ENCODE results near the gene PAX2. TPM values are rescaled to one million over a fixed set of nuclear protein-coding genes. Genes with fewer than 3 reads are reported as not detected.
A peak's percentile ranks its signal among the peaks of the same experiment; 100 is the strongest.

The PAX2 gene
- total RNA-seq, 1 donor from 2014 or later = not detected

GRCh38 chr10:100824886-100825285 is 79.5 kb downstream of the PAX2 start:
- no peaks in the 10 kb centered on the region for H3K9me3 ChIP-seq
- no peak overlapping the region for H3K4me3 ChIP-seq
- H3K4me1 ChIP-seq = peaks cover 9 to 24% of the 10 kb centered on the region in 2 donors
- peak in 1 of 2 donors; percentile 45 for DNase-seq (ENCODE audit: low spot score in 2 of 2)
- H3K27me3 ChIP-seq = peaks cover 10% of the 10 kb centered on the region
- intact Hi-C loops (cut with DNase I) = no loop called here
- H3K36me3 ChIP-seq = no peaks in the 10 kb centered on the region
- TF ChIP-seq CTCF (IDR thresholded peaks at IDR 0.05) = no peak
- H3K27ac ChIP-seq = no peak overlapping the region

- peaks cover 9 to 24% of the 10 kb centered on the region in 2 donors for H3K4me1 ChIP-seq
- H3K36me3 ChIP-seq = no peaks in the 10 kb centered on the region
- no peak overlapping the region for H3K4me3 ChIP-seq
- H3K27ac ChIP-seq = no peak overlapping the region
- peaks cover 15% of the 10 kb centered on the region for H3K27me3 ChIP-seq
- no peaks in the 10 kb centered on the region for H3K9me3 ChIP-seq
- DNase-seq (ENCODE audit: low spot score in 2 of 2) = peak in 1 of 2 donors; percentile 47
- intact Hi-C loops (cut with DNase I) = no loop called here
- no peak for TF ChIP-seq CTCF (IDR thresholded peaks at IDR 0.05)
These were observed 80.0 kb downstream of the PAX2 start for GRCh38 chr10:100825325-100825875.

DNA sequence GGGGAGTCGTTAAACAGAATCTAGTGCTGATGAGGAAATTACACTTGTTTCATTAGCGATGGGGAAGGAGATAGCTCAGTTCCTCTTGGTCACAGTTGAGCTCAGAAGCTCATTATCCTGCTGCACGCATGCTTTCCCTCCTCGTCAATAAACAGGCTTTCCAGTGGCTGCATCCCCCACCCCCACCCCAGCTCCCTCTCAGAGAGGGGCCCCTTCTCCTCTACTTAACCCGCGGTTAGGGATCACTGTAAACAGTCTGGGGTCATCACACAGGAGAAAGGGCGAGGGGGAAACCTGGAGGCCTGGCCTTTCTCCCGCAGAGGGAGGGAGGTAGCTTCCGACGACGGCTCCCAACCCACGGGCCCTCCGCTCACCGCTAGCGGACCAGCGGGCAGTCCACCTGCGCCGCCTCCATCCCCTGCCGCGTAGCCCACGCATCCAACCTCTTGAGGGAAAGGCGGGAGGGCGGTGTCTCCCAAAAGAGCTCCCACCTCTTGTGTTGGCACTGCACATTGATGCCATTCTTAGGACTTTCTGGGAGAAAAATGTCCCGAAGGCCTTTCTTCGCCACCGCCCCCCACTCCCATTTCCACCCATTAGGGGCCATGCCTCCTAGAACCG is 80.8 kb downstream of the PAX2 start:
- Histone ChIP-seq H3K36me3 (no peaks in the 10 kb centered on the region), H3K27me3 (peaks cover 16% of the 10 kb centered on the region), H3K9me3 (no peaks in the 10 kb centered on the region), H3K27ac (no peak overlapping the region), H3K4me3 (peak overlapping the region in 1 of 2 donors; percentile 60), H3K4me1 (peaks cover 9 to 24% of the 10 kb centered on the region in 2 donors)
- intact Hi-C loops (cut with DNase I) = no loop called here
- no peak for TF ChIP-seq CTCF (IDR thresholded peaks at IDR 0.05)
- DNase-seq (ENCODE audit: low spot score in 2 of 2) = peak in 1 of 2 donors; percentile 30

GRCh38 chr10:100826661-100826982 is 81.2 kb downstream of the PAX2 start:
- peaks cover 16% of the 10 kb centered on the region for H3K27me3 ChIP-seq
- intact Hi-C loops (cut with DNase I) = no loop called here

GRCh38 chr10:100826983-100827818 is 81.8 kb downstream of the PAX2 start:
- no peaks in the 10 kb centered on the region for H3K9me3 ChIP-seq
- TF ChIP-seq CTCF (IDR thresholded peaks at IDR 0.05) = peak in 1 of 3 experiments; percentile 24
- intact Hi-C loops (cut with DNase I) = no loop called here
- H3K36me3 ChIP-seq = no peaks in the 10 kb centered on the region
- H3K4me3 ChIP-seq = peak overlapping the region; percentile 60 to 63
- H3K27ac ChIP-seq = no peak overlapping the region
- peaks cover 9 to 24% of the 10 kb centered on the region in 2 donors for H3K4me1 ChIP-seq
- peak in 1 of 2 donors; percentile 60 for DNase-seq (ENCODE audit: low spot score in 2 of 2)
- H3K27me3 ChIP-seq = peaks cover 16% of the 10 kb centered on the region

More at GRCh38 chr10:100826661-100826982, 81.2 kb downstream of the PAX2 start:
- Histone ChIP-seq H3K27ac (no peak overlapping the region), H3K4me3 (peak overlapping the region; percentile 60 to 63), H3K9me3 (no peaks in the 10 kb centered on the region), H3K36me3 (no peaks in the 10 kb centered on the region), H3K4me1 (peaks cover 9 to 24% of the 10 kb centered on the region in 2 donors)
- no peak for TF ChIP-seq CTCF (IDR thresholded peaks at IDR 0.05)
- peak in 1 of 2 donors; percentile 30 for DNase-seq (ENCODE audit: low spot score in 2 of 2)
